ENCODE measurements around the gene WDR37.

- TF ChIP-seq CTCF (IDR thresholded peaks at IDR 0.05) (no peak), POLR2A (IDR thresholded peaks at IDR 0.05; ENCODE audit: low read length) (no peak), ZC3H11A (IDR thresholded peaks at IDR 0.05) (no peak), JUNB (IDR thresholded peaks at IDR 0.05) (no peak), MYC (IDR thresholded peaks at IDR 0.05; ENCODE audit: borderline replicate concordance, low read length) (no peak), CHD2 (IDR thresholded peaks at IDR 0.05; ENCODE audit: low read length, partially characterized antibody) (no peak), PBX3 (IDR thresholded peaks at IDR 0.05) (no peak), REST (IDR thresholded peaks at IDR 0.05) (no peak), RAD21 (conservative IDR thresholded peaks at IDR 0.05 in 1 of 2, IDR thresholded peaks at IDR 0.05 in 1 of 2) (no peak), ZFP36 (IDR thresholded peaks at IDR 0.05; ENCODE audit: borderline replicate concordance, partially characterized antibody) (no peak)
These were observed 85.1 kb downstream of the WDR37 start for GRCh38 chr10:1141261-1141660.
